Putamen (tissue), 1 donor: ENCODE data around the gene ANAPC15.
A peak's percentile ranks its signal among the peaks of the same experiment; 100 is the strongest.

Source experiments
- DNase-seq: peaks from one replicate; pipeline ENCODE4 v3.0.0-alpha.2; 2016; ENCODE audit warnings: low spot score

ANAPC15 gene

GRCh38 chr11:72084965-72085364 lies 27.5 kb downstream of the ANAPC15 start:
- no peak for DNase-seq

GRCh38 chr11:72084076-72084475 lies 28.4 kb downstream of the ANAPC15 start:
- no peak for DNase-seq

GRCh38 chr11:72083414-72083813 lies 29.1 kb downstream of the ANAPC15 start:
- no peak for DNase-seq

- DNase-seq = no peak
These were observed 30.6 kb downstream of the ANAPC15 start for GRCh38 chr11:72081821-72082453.

GRCh38 chr11:72081184-72081644 lies 31.3 kb downstream of the ANAPC15 start:
- no peak for DNase-seq

- peak; percentile 100 for DNase-seq
These were observed 31.9 kb downstream of the ANAPC15 start, which contains the start of the genes LRRC51 and NUMA1 for GRCh38 chr11:72080326-72081183. Gene LRRC51, plus strand, starts transcription at chr11:72080850. Its CDS starts 8,234 bp downstream, at chr11:72089084. Gene NUMA1, minus strand, starts transcription at chr11:72080542. Its CDS starts 44,599 bp downstream, at chr11:72035943.

GRCh38 chr11:72079819-72080325 lies 32.6 kb downstream of the ANAPC15 start:
- DNase-seq = no peak

- DNase-seq = no peak
These were observed 34.0 kb downstream of the ANAPC15 start for GRCh38 chr11:72078477-72078876.

- no peak for DNase-seq
These were observed 36.7 kb downstream of the ANAPC15 start for GRCh38 chr11:72075756-72076155.

- no peak for DNase-seq
These were observed 37.4 kb downstream of the ANAPC15 start for GRCh38 chr11:72075109-72075508.

- no peak for DNase-seq
These were observed 40.1 kb downstream of the ANAPC15 start for GRCh38 chr11:72072348-72072747.

- no peak for DNase-seq
These were observed 42.0 kb downstream of the ANAPC15 start for GRCh38 chr11:72070491-72070890.

GRCh38 chr11:72069787-72070251 lies 42.7 kb downstream of the ANAPC15 start:
- DNase-seq = no peak

GRCh38 chr11:72069200-72069599 lies 43.3 kb downstream of the ANAPC15 start:
- DNase-seq = no peak

GRCh38 chr11:72067676-72068075 lies 44.8 kb downstream of the ANAPC15 start:
- no peak for DNase-seq

GRCh38 chr11:72067266-72067665 lies 45.2 kb downstream of the ANAPC15 start:
- no peak for DNase-seq

GRCh38 chr11:72066855-72067254 lies 45.6 kb downstream of the ANAPC15 start:
- DNase-seq = no peak

GRCh38 chr11:72061739-72062396 lies 50.6 kb downstream of the ANAPC15 start:
- no peak for DNase-seq
